HG02981 (cell line): ENCODE results near the gene SCN5A.

Experiments
- ATAC-seq: cut with Tn5 transposase; IDR thresholded peaks from one replicate; pipeline ENCODE4 v1.9.1; 2021; ENCODE audit warnings: mild to moderate bottlenecking, moderate library complexity; ENCODE audit not compliant: unreplicated experiment

Gene SCN5A

GRCh38 chr3:38563886-38564270 lies 85.6 kb downstream of the SCN5A start:
- no peak for ATAC-seq

GRCh38 chr3:38563070-38563885 lies 86.2 kb downstream of the SCN5A start:
- ATAC-seq, result no peak

GRCh38 chr3:38562467-38562925 lies 87.0 kb downstream of the SCN5A start:
- no peak for ATAC-seq

- ATAC-seq, result no peak
These were observed 87.6 kb downstream of the SCN5A start for GRCh38 chr3:38561746-38562466.

- no peak for ATAC-seq
These were observed 88.3 kb downstream of the SCN5A start for GRCh38 chr3:38560996-38561717.

- ATAC-seq, result no peak
These were observed 89.2 kb downstream of the SCN5A start for GRCh38 chr3:38560284-38560683.

- no peak for ATAC-seq
These were observed 90.6 kb downstream of the SCN5A start for GRCh38 chr3:38558864-38559263.

- ATAC-seq, result no peak
These were observed 92.7 kb downstream of the SCN5A start for GRCh38 chr3:38556640-38557358.

- ATAC-seq, result no peak
These were observed 93.6 kb downstream of the SCN5A start for GRCh38 chr3:38555926-38556325.

GRCh38 chr3:38555149-38555840 lies 94.2 kb downstream of the SCN5A start:
- no peak for ATAC-seq

GRCh38 chr3:38554127-38554827 lies 95.2 kb downstream of the SCN5A start:
- no peak for ATAC-seq

GRCh38 chr3:38553071-38553470 lies 96.4 kb downstream of the SCN5A start:
- ATAC-seq, result no peak

- no peak for ATAC-seq
These were observed 97.1 kb downstream of the SCN5A start for GRCh38 chr3:38552364-38552763.

GRCh38 chr3:38551026-38551832 lies 98.3 kb downstream of the SCN5A start:
- no peak for ATAC-seq

GRCh38 chr3:38549957-38550840 lies 99.3 kb downstream of the SCN5A start:
- no peak for ATAC-seq

GRCh38 chr3:38549486-38549885 lies 100.0 kb downstream of the SCN5A start:
- no peak for ATAC-seq

- ATAC-seq, result no peak
These were observed 100.4 kb downstream of the SCN5A start for GRCh38 chr3:38549082-38549481.
